Upper lobe of left lung (tissue), 6 donors: ENCODE data around the gene CGRRF1. TPM values are rescaled to one million over a fixed set of nuclear protein-coding genes. Genes with fewer than 3 reads are reported as not detected.

Experiments used
- ATAC-seq, 2 donors: fragments of 200-7000 bp; cut with Tn5 transposase; one replicate each; pipeline ENCODE4 v1.9.1; 2022; ENCODE audit warnings: mild to moderate bottlenecking in 2 of 2, moderate library complexity in 2 of 2; ENCODE audit not compliant: low FRiP score in 2 of 2
- DNase-seq, 2 donors: peaks; one replicate each; pipeline ENCODE4 v3.0.0-alpha.2; 2019 to 2020
- H3K27ac ChIP-seq, 4 donors: fragments of 200-600 bp; sonication (generic); one replicate each; pipeline ENCODE4 v1.5.1; 2016 to 2019
- H3K27me3 ChIP-seq, 4 donors: fragments of 200-600 bp; sonication (generic); one replicate each; pipeline ENCODE4 v1.5.1; 2017 to 2019
- H3K36me3 ChIP-seq, 4 donors: fragments of 200-600 bp; sonication (generic); one replicate each; pipeline ENCODE4 v1.5.1; 2016 to 2019
- H3K4me1 ChIP-seq, 4 donors: fragments of 200-600 bp; sonication (generic); one replicate each; pipeline ENCODE4 v1.5.1; 2018 to 2019
- H3K4me3 ChIP-seq, 4 donors: fragments of 200-600 bp; sonication (generic); one replicate each; pipeline ENCODE4 v1.5.1; 2017 to 2019; ENCODE audit warnings: mild to moderate bottlenecking in 2 of 4, moderate library complexity in 1 of 4
- H3K9me3 ChIP-seq, 4 donors: fragments of 200-600 bp; sonication (generic); one replicate each; pipeline ENCODE4 v1.5.1; 2018 to 2019
- CTCF ChIP-seq, 6 experiments: fragments of 450-650 bp in 4 of 6; fragments of 200-600 bp in 2 of 6; sonication (generic) in 2 of 6; IDR thresholded peaks; one replicate each; pipeline ENCODE4 v1.5.1; 2016 to 2019; ENCODE audit warnings: antibody characterized with exemption in 6 of 6
- EP300 ChIP-seq, 4 donors: sonication (generic); formaldehyde crosslinking; IDR thresholded peaks; one replicate each; pipeline ENCODE4 v1.5.1; 2017; ENCODE audit warnings: antibody characterized with exemption in 4 of 4, control low read depth in 2 of 4
- POLR2A ChIP-seq, 4 donors: fragments of 450-650 bp; IDR thresholded peaks; one replicate each; pipeline ENCODE4 v1.5.1; 2016 to 2017; ENCODE audit warnings: antibody characterized with exemption in 4 of 4, mild to moderate bottlenecking in 2 of 4
- POLR2AphosphoS5 ChIP-seq, 2 donors: sonication (generic); formaldehyde crosslinking; IDR thresholded peaks; one replicate each; pipeline ENCODE4 v1.5.1; 2017; ENCODE audit warnings: antibody characterized with exemption in 2 of 2
- WGBS, 2 donors: methylation state at CpG; one replicate each; pipeline ENCODE4 v1.1.5; 2017 to 2018; 5-methylcytosine and 5-hydroxymethylcytosine counted together
- total RNA-seq, 6 donors: library from RNA; depleted of rRNA in 4 of 6; stranded (reverse); fragments of >200 nt in 4 of 6; gene quantifications; one replicate each; pipeline versions ENCODE4 v1.1.0 to v1.2.1, GENCODE V29; 2016 to 2021
- donor health status: DM: no; HTN: no; CAD: no; lungs with moderate emphysema.
- donor health status: DM: no; HTN: yes; CAD: no; lungs with severe emphysema.

Gene CGRRF1
- total RNA-seq, 6 donors from 2014 or later: 2.1 to 24.0 (median 16.7) TPM

DNA sequence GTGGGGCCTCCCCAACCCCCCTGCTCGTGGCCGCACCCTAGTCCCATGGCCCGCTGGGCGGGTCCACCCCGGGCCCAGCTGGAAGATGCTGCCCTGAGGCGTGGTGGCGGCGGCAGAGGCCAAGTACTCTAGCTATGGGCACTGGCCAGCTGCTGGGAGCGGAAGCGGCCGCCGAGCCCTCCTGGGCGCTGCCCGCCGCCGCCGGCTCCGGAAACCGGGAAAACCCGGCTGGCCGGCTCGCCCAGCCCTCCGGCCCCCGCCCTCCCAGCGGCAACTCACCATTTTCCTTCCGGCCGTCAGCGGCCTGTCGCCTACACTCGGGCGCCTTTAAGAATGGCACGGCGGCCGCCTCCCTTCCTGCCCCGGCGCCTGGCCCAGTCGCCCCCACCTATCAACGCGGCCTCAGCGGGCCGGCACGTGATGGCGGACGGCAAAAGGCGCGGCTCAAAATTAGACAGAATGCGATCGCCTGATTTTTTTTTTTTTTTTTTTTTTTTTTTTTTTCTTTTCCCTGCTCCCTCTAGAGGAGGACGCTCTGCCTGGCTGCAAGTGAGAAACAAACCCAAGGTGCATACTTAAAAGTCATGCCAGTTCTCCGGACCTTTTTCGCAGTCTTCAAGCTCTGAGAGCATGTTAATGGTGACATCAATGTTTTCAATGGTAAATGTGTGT, 20.9 kb upstream of the CGRRF1 start, which contains the start of gene GMFB:
GMFB (minus strand) TSS at position 335 of the 672 bp plus-strand sequence; CDS start at position 282, 53 bp downstream.
- peak within 1 kb of the TSS; percentile 92 to 99 (median 96) for H3K27ac ChIP-seq
- DNase-seq: peak; percentile 92 to 97
- H3K9me3 ChIP-seq: no peaks in the 10 kb centered on the region
- TF ChIP-seq POLR2AphosphoS5 (IDR thresholded peaks at IDR 0.05): peak; percentile 91 to 97
- peak in 5 of 6 experiments; percentile 13 to 26 (median 18) for TF ChIP-seq CTCF (IDR thresholded peaks at IDR 0.05)
- peak in 1 of 4 donors; percentile 35 for TF ChIP-seq EP300 (IDR thresholded peaks at IDR 0.05)
- peak; percentile 61 to 90 (median 69) for TF ChIP-seq POLR2A (IDR thresholded peaks at IDR 0.05)
- ATAC-seq: peak; percentile 97 to 99
- 0 to 1% methylated on average over 24 to 25 of the region's 51 CpGs for WGBS, 2 donors
- H3K27me3 ChIP-seq: no peaks in the 10 kb centered on the region
- H3K4me3 ChIP-seq: peak within 1 kb of the TSS; percentile 61 to 89 (median 82)
- H3K4me1 ChIP-seq: peaks cover 14 to 34% (median 30%) of the 10 kb centered on the region in 4 donors
- H3K36me3 ChIP-seq: no peaks in the 10 kb centered on the region

GRCh38 chr14:54489318-54489683, 20.4 kb upstream of the CGRRF1 start:
- 35 to 41% methylated on average over 5 of the region's 5 CpGs for WGBS, 2 donors
- TF ChIP-seq CTCF (IDR thresholded peaks at IDR 0.05) (no peak), POLR2AphosphoS5 (IDR thresholded peaks at IDR 0.05) (no peak), EP300 (IDR thresholded peaks at IDR 0.05) (no peak), POLR2A (IDR thresholded peaks at IDR 0.05) (no peak)
- Histone ChIP-seq H3K4me3 (peak overlapping the region in 3 of 4 donors; percentile 61 to 84 (median 79)), H3K27ac (peak overlapping the region; percentile 92 to 99 (median 96)), H3K4me1 (peaks cover 14 to 33% (median 30%) of the 10 kb centered on the region in 4 donors), H3K9me3 (no peaks in the 10 kb centered on the region), H3K36me3 (no peaks in the 10 kb centered on the region), H3K27me3 (no peaks in the 10 kb centered on the region)
- ATAC-seq (peak in 1 of 2 donors; percentile 2), DNase-seq (no peak)

- 91 to 94% methylated on average over 4 of the region's 4 CpGs for WGBS, 2 donors
- Histone ChIP-seq H3K4me3 (peak overlapping the region in 2 of 4 donors; percentile 61 to 84), H3K9me3 (no peaks in the 10 kb centered on the region), H3K27me3 (no peaks in the 10 kb centered on the region), H3K4me1 (peaks cover 14 to 33% (median 27%) of the 10 kb centered on the region in 4 donors), H3K27ac (peak overlapping the region; percentile 92 to 99 (median 96)), H3K36me3 (no peaks in the 10 kb centered on the region)
- TF ChIP-seq POLR2A (IDR thresholded peaks at IDR 0.05) (no peak), EP300 (IDR thresholded peaks at IDR 0.05) (no peak), CTCF (IDR thresholded peaks at IDR 0.05) (no peak), POLR2AphosphoS5 (IDR thresholded peaks at IDR 0.05) (no peak)
- DNase-seq: no peak
- no peak for ATAC-seq
Measured at GRCh38 chr14:54489731-54490444, 19.8 kb upstream of the CGRRF1 start.

DNA sequence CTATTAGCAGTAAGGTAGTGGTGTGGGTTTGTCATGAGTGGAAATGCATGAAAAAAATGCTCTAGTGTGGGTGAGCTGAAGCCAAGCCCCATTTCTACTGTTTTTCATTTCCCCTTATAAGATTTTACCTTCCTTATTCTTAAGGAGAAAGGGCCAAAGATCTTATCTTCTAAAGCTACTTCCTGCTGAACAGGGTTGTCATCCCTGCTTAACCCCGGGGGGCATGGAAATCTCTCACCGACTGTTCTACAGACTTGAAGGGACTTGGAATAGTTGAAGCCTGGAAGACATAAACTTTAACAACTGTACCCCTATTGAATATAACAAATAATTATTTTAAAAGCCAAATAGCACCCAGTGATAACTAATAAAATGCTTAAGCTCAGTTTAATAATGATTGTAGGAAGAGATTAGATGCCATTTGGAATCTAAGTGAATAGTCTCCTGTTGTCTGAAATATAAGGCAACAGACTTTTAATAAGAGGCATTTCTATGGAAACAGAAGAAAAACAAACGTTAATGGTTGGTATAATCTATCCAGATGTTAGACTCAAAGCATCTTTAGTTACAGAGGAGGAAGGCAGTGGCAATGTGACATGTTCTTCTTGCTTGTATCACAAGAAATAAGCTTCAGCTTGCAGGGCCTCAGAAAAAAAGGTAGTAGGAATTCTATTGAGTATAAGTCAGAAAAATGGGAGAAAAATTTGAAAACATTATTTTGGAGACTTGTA, 19.1 kb upstream of the CGRRF1 start:
- Histone ChIP-seq H3K4me1 (peaks cover 14 to 33% (median 27%) of the 10 kb centered on the region in 4 donors), H3K4me3 (no peak overlapping the region), H3K36me3 (no peaks in the 10 kb centered on the region), H3K27me3 (no peaks in the 10 kb centered on the region), H3K9me3 (no peaks in the 10 kb centered on the region), H3K27ac (no peak overlapping the region)
- ATAC-seq (no peak), DNase-seq (no peak)
- WGBS, 2 donors: 30 to 36% methylated on average over 3 of the region's 3 CpGs
- TF ChIP-seq CTCF (IDR thresholded peaks at IDR 0.05) (no peak), POLR2A (IDR thresholded peaks at IDR 0.05) (no peak), POLR2AphosphoS5 (IDR thresholded peaks at IDR 0.05) (no peak), EP300 (IDR thresholded peaks at IDR 0.05) (no peak)
